Vagina (tissue), 2 donors: ENCODE results near the gene SLC22A13. TPM values are rescaled to one million over a fixed set of nuclear protein-coding genes. Genes with fewer than 3 reads are reported as not detected.
"Not testable (repeated sequence)": the region's sequence is repeated elsewhere in the genome, so short reads cannot be mapped to it uniquely, and the experiment has no call there.

Experiments
- DNase-seq, 2 donors: peaks; one replicate each; pipeline ENCODE4 v3.0.0-alpha.2; 2017; ENCODE audit errors: extremely low spot score in 2 of 2
- H3K27ac ChIP-seq: fragments of 200-600 bp; sonication (generic); one replicate; pipeline ENCODE4 v1.5.1; 2019
- H3K27me3 ChIP-seq: fragments of 200-600 bp; sonication (generic); one replicate; pipeline ENCODE4 v1.5.1; 2019
- H3K36me3 ChIP-seq, 2 donors: fragments of 200-600 bp; sonication (generic); one replicate each; pipeline ENCODE4 v1.5.1; 2017 to 2019
- H3K4me1 ChIP-seq: fragments of 200-600 bp; sonication (generic); one replicate; pipeline ENCODE4 v1.5.1; 2019
- H3K4me3 ChIP-seq, 2 donors: fragments of 200-600 bp; sonication (generic); 1 replicate in 1 of 2; 2 replicates in 1 of 2; pipeline ENCODE4 v1.5.1; 2016 to 2019
- H3K9me3 ChIP-seq: fragments of 200-600 bp; sonication (generic); one replicate; pipeline ENCODE4 v1.5.1; 2019
- CTCF ChIP-seq, 3 experiments: fragments of 450-650 bp in 2 of 3; fragments of 200-600 bp in 1 of 3; sonication (generic) in 1 of 3; IDR thresholded peaks; one replicate each; pipeline ENCODE4 v1.5.1; 2017 to 2019; ENCODE audit warnings: antibody characterized with exemption in 3 of 3, mild to moderate bottlenecking in 2 of 3, moderate library complexity in 2 of 3
- POLR2A ChIP-seq, 2 donors: fragments of 450-650 bp; IDR thresholded peaks; one replicate each; pipeline ENCODE4 v1.6.1; 2017; ENCODE audit warnings: antibody characterized with exemption in 2 of 2, mild to moderate bottlenecking in 2 of 2, moderate library complexity in 2 of 2
- POLR2AphosphoS5 ChIP-seq, 2 donors: sonication (generic); formaldehyde crosslinking; IDR thresholded peaks; one replicate each; pipeline ENCODE4 v1.9.0; 2017; ENCODE audit warnings: antibody characterized with exemption in 2 of 2, mild to moderate bottlenecking in 2 of 2, low read depth in 1 of 2; ENCODE audit not compliant: insufficient read depth in 1 of 2
- intact Hi-C: fragments of 100-400 bp; cut with DNase I; formaldehyde crosslinking; loops from one replicate; pipeline ENCODE4 v1.15.1; 2023
- total RNA-seq: library from RNA; depleted of rRNA; stranded (reverse); fragments of >200 nt; gene quantifications from one replicate; pipeline ENCODE4 v1.2.3, GENCODE V29; 2016

SLC22A13 gene
- total RNA-seq, 1 donor from 2014 or later: not detected

- intact Hi-C loops: no loop called here
- no peaks in the 10 kb centered on the region for H3K27me3 ChIP-seq
- no peaks in the 10 kb centered on the region for H3K4me1 ChIP-seq
- H3K36me3 ChIP-seq: peaks cover 0 to 30% of the 10 kb centered on the region in 2 donors
- TF ChIP-seq POLR2AphosphoS5 (IDR thresholded peaks at IDR 0.05; ENCODE audit: insufficient read depth in 1 of 2, low read depth in 1 of 2): no peak
- no peak for TF ChIP-seq POLR2A (IDR thresholded peaks at IDR 0.05)
- TF ChIP-seq CTCF (IDR thresholded peaks at IDR 0.05): no peak
- no peak overlapping the region for H3K27ac ChIP-seq
- no peaks in the 10 kb centered on the region for H3K9me3 ChIP-seq
- H3K4me3 ChIP-seq: no peak overlapping the region
- DNase-seq: no peak
Observed at GRCh38 chr3:38227989-38228388, 37.6 kb upstream of the SLC22A13 start.

- H3K4me3 ChIP-seq: no peak overlapping the region
- intact Hi-C loops: no loop called here
- TF ChIP-seq POLR2A (IDR thresholded peaks at IDR 0.05) (no peak), CTCF (IDR thresholded peaks at IDR 0.05) (no peak), POLR2AphosphoS5 (IDR thresholded peaks at IDR 0.05; ENCODE audit: insufficient read depth in 1 of 2, low read depth in 1 of 2) (no peak)
Observed at GRCh38 chr3:38229036-38229435, 36.6 kb upstream of the SLC22A13 start.

GRCh38 chr3:38232701-38233100, 32.9 kb upstream of the SLC22A13 start:
- peaks cover 0 to 34% of the 10 kb centered on the region in 2 donors for H3K36me3 ChIP-seq
- intact Hi-C loops: no loop called here
- no peak for TF ChIP-seq POLR2A (IDR thresholded peaks at IDR 0.05)
- no peak for TF ChIP-seq CTCF (IDR thresholded peaks at IDR 0.05)
- no peak for TF ChIP-seq POLR2AphosphoS5 (IDR thresholded peaks at IDR 0.05; ENCODE audit: insufficient read depth in 1 of 2, low read depth in 1 of 2)

More at GRCh38 chr3:38229036-38229435, 36.6 kb upstream of the SLC22A13 start:
- Histone ChIP-seq H3K36me3 (peaks cover 0 to 23% of the 10 kb centered on the region in 2 donors), H3K27ac (no peak overlapping the region), H3K27me3 (no peaks in the 10 kb centered on the region), H3K9me3 (no peaks in the 10 kb centered on the region), H3K4me1 (no peaks in the 10 kb centered on the region)
- no peak for DNase-seq

GRCh38 chr3:38235466-38235865, 30.1 kb upstream of the SLC22A13 start:
- TF ChIP-seq POLR2A (IDR thresholded peaks at IDR 0.05) (no peak), CTCF (IDR thresholded peaks at IDR 0.05) (no peak)
- H3K36me3 ChIP-seq: peaks cover 0 to 35% of the 10 kb centered on the region in 2 donors
- H3K9me3 ChIP-seq: peaks cover 4% of the 10 kb centered on the region
- H3K4me1 ChIP-seq: no peaks in the 10 kb centered on the region
- H3K27ac ChIP-seq: no peak overlapping the region
- DNase-seq: no peak
- H3K4me3 ChIP-seq: no peak overlapping the region
- intact Hi-C loops: no loop called here
- no peaks in the 10 kb centered on the region for H3K27me3 ChIP-seq

More at GRCh38 chr3:38232701-38233100, 32.9 kb upstream of the SLC22A13 start:
- peaks cover 4% of the 10 kb centered on the region for H3K9me3 ChIP-seq
- DNase-seq: no peak
- no peaks in the 10 kb centered on the region for H3K4me1 ChIP-seq
- H3K27ac ChIP-seq: no peak overlapping the region
- no peaks in the 10 kb centered on the region for H3K27me3 ChIP-seq
- H3K4me3 ChIP-seq: no peak overlapping the region

- H3K27ac ChIP-seq: no peak overlapping the region
- intact Hi-C loops: no loop called here
- H3K4me1 ChIP-seq: no peaks in the 10 kb centered on the region
- peaks cover 0 to 25% of the 10 kb centered on the region in 2 donors for H3K36me3 ChIP-seq
- no peak for DNase-seq
- H3K9me3 ChIP-seq: peaks cover 4% of the 10 kb centered on the region
- no peaks in the 10 kb centered on the region for H3K27me3 ChIP-seq
- no peak overlapping the region for H3K4me3 ChIP-seq
- TF ChIP-seq POLR2AphosphoS5 (IDR thresholded peaks at IDR 0.05; ENCODE audit: insufficient read depth in 1 of 2, low read depth in 1 of 2): no peak
- no peak for TF ChIP-seq CTCF (IDR thresholded peaks at IDR 0.05)
- no peak for TF ChIP-seq POLR2A (IDR thresholded peaks at IDR 0.05)
Observed at GRCh38 chr3:38238416-38239008, 27.1 kb upstream of the SLC22A13 start.

- DNase-seq, H3K9me3 ChIP-seq, H3K27me3 ChIP-seq, intact Hi-C loops, H3K4me3 ChIP-seq, H3K27ac ChIP-seq, H3K4me1 ChIP-seq: not testable (repeated sequence)
- peaks cover 0 to 19% of the 10 kb centered on the region in 2 donors for H3K36me3 ChIP-seq
Observed at GRCh38 chr3:38242812-38243211, 22.8 kb upstream of the SLC22A13 start.
